Measurements from ENCODE around the gene GADD45B. TPM values are rescaled to one million over a fixed set of nuclear protein-coding genes. Genes with fewer than 3 reads are reported as not detected.
"Not testable (repeated sequence)": the region's sequence is repeated elsewhere in the genome, so short reads cannot be mapped to it uniquely, and the experiment has no call there.

Gene GADD45B
- total and polyA plus RNA-seq, 10 of the 15 experiments (the other 5 are each of a cell fraction or from before 2014, with no cell fraction given) = 2.4 to 180 (median 91.1) TPM

- H3K9me3 ChIP-seq (replicated peaks; ENCODE audit: control insufficient read depth, insufficient read depth, low read length); BruUV-seq (replicated peaks); H3K27me3 ChIP-seq (replicated peaks in 1 of 2; ENCODE audit: control insufficient read depth in 2 of 2, insufficient read depth in 2 of 2, low read length in 1 of 2); FAIRE-seq; H3K9ac ChIP-seq (ENCODE audit: control insufficient read depth, insufficient read depth, low read length); H3K4me3 ChIP-seq; H3K4me2 ChIP-seq (ENCODE audit: control insufficient read depth, insufficient read depth); POLR2A ChIA-PET; H3K27ac ChIP-seq (ENCODE audit: control insufficient read depth, insufficient read depth); H2AFZ ChIP-seq (ENCODE audit: control insufficient read depth, low read depth, low read length); H4K20me1 ChIP-seq (ENCODE audit: control insufficient read depth, insufficient read depth); DNase-seq (ENCODE audit: low read depth, low spot score); ATAC-seq; H3K4me1 ChIP-seq (ENCODE audit: control insufficient read depth, insufficient read depth, low read length); intact Hi-C loops (cut with micrococcal nuclease; ENCODE audit: unreplicated experiment); in situ Hi-C loops (cut with MboI); H3K36me3 ChIP-seq (ENCODE audit: control insufficient read depth in 2 of 2, insufficient read depth in 2 of 2, low read length in 1 of 2); H3K79me2 ChIP-seq (ENCODE audit: control insufficient read depth, insufficient read depth, low read length): not testable (repeated sequence)
- CTCF ChIA-PET = interaction anchor here (0.9 to 1.1 kb wide), 2 partner anchors 38 to 43 kb away, joined by 3 read pairs; no protein-coding TSS in a partner anchor
- RAD21 ChIA-PET (ENCODE audit: unreplicated experiment) = interaction anchor here (0.6 kb wide), 1 partner anchor 363 kb away, joined by 3 read pairs; no protein-coding TSS in a partner anchor
- SMC1A ChIA-PET (ENCODE audit: uncharacterized antibody, unreplicated experiment) = interaction anchor here (0.6 kb wide), 1 partner anchor 306 kb away, joined by 3 read pairs; no protein-coding TSS in a partner anchor
- 74% methylated on average over 10 of the region's 11 CpGs for WGBS (ENCODE audit: insufficient coverage, insufficient replicate concordance, low lambda C conversion rate, missing lambda C conversion rate)
Measured at GRCh38 chr19:2518856-2519255, 42.9 kb downstream of the GADD45B start.

- ChIA-PET POLR2A (no interaction called here), SMC1A (ENCODE audit: uncharacterized antibody, unreplicated experiment) (interaction anchor here (0.6 kb wide), 1 partner anchor 307 kb away, joined by 3 read pairs; no protein-coding TSS in a partner anchor)
- TF ChIP-seq, protein P1, sequence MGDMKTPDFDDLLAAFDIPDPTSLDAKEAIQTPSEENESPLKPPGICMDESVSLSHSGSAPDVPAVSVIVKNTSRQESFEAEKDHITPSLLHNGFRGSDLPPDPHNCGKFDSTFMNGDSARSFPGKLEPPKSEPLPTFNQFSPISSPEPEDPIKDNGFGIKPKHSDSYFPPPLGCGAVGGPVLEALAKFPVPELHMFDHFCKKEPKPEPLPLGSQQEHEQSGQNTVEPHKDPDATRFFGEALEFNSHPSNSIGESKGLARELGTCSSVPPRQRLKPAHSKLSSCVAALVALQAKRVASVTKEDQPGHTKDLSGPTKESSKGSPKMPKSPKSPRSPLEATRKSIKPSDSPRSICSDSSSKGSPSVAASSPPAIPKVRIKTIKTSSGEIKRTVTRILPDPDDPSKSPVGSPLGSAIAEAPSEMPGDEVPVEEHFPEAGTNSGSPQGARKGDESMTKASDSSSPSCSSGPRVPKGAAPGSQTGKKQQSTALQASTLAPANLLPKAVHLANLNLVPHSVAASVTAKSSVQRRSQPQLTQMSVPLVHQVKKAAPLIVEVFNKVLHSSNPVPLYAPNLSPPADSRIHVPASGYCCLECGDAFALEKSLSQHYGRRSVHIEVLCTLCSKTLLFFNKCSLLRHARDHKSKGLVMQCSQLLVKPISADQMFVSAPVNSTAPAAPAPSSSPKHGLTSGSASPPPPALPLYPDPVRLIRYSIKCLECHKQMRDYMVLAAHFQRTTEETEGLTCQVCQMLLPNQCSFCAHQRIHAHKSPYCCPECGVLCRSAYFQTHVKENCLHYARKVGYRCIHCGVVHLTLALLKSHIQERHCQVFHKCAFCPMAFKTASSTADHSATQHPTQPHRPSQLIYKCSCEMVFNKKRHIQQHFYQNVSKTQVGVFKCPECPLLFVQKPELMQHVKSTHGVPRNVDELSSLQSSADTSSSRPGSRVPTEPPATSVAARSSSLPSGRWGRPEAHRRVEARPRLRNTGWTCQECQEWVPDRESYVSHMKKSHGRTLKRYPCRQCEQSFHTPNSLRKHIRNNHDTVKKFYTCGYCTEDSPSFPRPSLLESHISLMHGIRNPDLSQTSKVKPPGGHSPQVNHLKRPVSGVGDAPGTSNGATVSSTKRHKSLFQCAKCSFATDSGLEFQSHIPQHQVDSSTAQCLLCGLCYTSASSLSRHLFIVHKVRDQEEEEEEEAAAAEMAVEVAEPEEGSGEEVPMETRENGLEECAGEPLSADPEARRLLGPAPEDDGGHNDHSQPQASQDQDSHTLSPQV (IDR thresholded peaks at IDR 0.05) = no peak
- no peak for TF ChIP-seq ZNF687 (IDR thresholded peaks at IDR 0.05)
- TF ChIP-seq POLR2AphosphoS2 (IDR thresholded peaks at IDR 0.05; ENCODE audit: low read depth, low read length) = no peak
- TF ChIP-seq RFX5 (IDR thresholded peaks at IDR 0.05; ENCODE audit: low read depth, low read length) = no peak
- no peak for TF ChIP-seq EP300 (IDR thresholded peaks at IDR 0.05; ENCODE audit: borderline replicate concordance in 1 of 2, control insufficient read depth in 1 of 2, low read depth in 2 of 2, low read length in 2 of 2)
- TF ChIP-seq KAT2A (conservative IDR thresholded peaks at IDR 0.05; ENCODE audit: control insufficient read depth, low read depth, low read length) = no peak
- TF ChIP-seq ATF7 (IDR thresholded peaks at IDR 0.05; ENCODE audit: low read depth) = no peak
- TF ChIP-seq CEBPB (IDR thresholded peaks at IDR 0.05; ENCODE audit: borderline replicate concordance in 1 of 2, low read depth in 2 of 2, low read length in 2 of 2) = no peak
Measured at GRCh38 chr19:2519482-2519881, 43.6 kb downstream of the GADD45B start.

More at GRCh38 chr19:2519482-2519881, 43.6 kb downstream of the GADD45B start:
- Histone ChIP-seq H3K4me2 (ENCODE audit: control insufficient read depth, insufficient read depth) (no peak overlapping the region), H4K20me1 (ENCODE audit: control insufficient read depth, insufficient read depth) (no peaks in the 10 kb centered on the region), H3K9me3 (replicated peaks; ENCODE audit: control insufficient read depth, insufficient read depth, low read length) (no peaks in the 10 kb centered on the region), H3K4me1 (ENCODE audit: control insufficient read depth, insufficient read depth, low read length) (no peaks in the 10 kb centered on the region), H3K36me3 (ENCODE audit: control insufficient read depth in 2 of 2, insufficient read depth in 2 of 2, low read length in 1 of 2) (no peaks in the 10 kb centered on the region; a peak in 2 of 4 replicates), H3K79me2 (ENCODE audit: control insufficient read depth, insufficient read depth, low read length) (no peaks in the 10 kb centered on the region), H2AFZ (ENCODE audit: control insufficient read depth, low read depth, low read length) (no peak overlapping the region), H3K27ac (ENCODE audit: control insufficient read depth, insufficient read depth) (no peak overlapping the region), H3K4me3 (no peak overlapping the region), H3K27me3 (replicated peaks in 1 of 2; ENCODE audit: control insufficient read depth in 2 of 2, insufficient read depth in 2 of 2, low read length in 1 of 2) (no peaks in the 10 kb centered on the region), H3K9ac (ENCODE audit: control insufficient read depth, insufficient read depth, low read length) (no peak overlapping the region)
- FAIRE-seq (no peak), ATAC-seq (no peak), DNase-seq (ENCODE audit: low read depth, low spot score) (no peak)
- RAD21 ChIA-PET (ENCODE audit: unreplicated experiment) = no interaction called here
- intact Hi-C loops (cut with micrococcal nuclease; ENCODE audit: unreplicated experiment) = no loop called here
- BruUV-seq (replicated peaks) = no TSS peak
- in situ Hi-C loops (cut with MboI) = no loop called here
- 89% methylated on average over 6 of the region's 6 CpGs for WGBS (ENCODE audit: insufficient coverage, insufficient replicate concordance, low lambda C conversion rate, missing lambda C conversion rate)
- CTCF ChIA-PET = interaction anchor here (1.1 kb wide), 1 partner anchor 38 kb away, joined by 3 read pairs; no protein-coding TSS in a partner anchor
